ENCODE data around the gene ENOX1.

GRCh38 chr13:43251961-43252360 lies 534.8 kb downstream of the ENOX1 start:
- TF ChIP-seq, protein P1, sequence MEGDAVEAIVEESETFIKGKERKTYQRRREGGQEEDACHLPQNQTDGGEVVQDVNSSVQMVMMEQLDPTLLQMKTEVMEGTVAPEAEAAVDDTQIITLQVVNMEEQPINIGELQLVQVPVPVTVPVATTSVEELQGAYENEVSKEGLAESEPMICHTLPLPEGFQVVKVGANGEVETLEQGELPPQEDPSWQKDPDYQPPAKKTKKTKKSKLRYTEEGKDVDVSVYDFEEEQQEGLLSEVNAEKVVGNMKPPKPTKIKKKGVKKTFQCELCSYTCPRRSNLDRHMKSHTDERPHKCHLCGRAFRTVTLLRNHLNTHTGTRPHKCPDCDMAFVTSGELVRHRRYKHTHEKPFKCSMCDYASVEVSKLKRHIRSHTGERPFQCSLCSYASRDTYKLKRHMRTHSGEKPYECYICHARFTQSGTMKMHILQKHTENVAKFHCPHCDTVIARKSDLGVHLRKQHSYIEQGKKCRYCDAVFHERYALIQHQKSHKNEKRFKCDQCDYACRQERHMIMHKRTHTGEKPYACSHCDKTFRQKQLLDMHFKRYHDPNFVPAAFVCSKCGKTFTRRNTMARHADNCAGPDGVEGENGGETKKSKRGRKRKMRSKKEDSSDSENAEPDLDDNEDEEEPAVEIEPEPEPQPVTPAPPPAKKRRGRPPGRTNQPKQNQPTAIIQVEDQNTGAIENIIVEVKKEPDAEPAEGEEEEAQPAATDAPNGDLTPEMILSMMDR (IDR thresholded peaks at IDR 0.05): no peak
- no peak for TF ChIP-seq ZFX (IDR thresholded peaks at IDR 0.05; ENCODE audit: borderline replicate concordance)
